HEK293T (cell line): Measurements from ENCODE around the gene FERD3L.

Experiments used
- CTCF ChIA-PET: fragments of 350-600 bp; formaldehyde crosslinking; extraction: SDS; loops from one replicate; lab custom pipeline; 2021; ENCODE audit warnings: antibody characterized with exemption, inconsistent platforms; lab: Yijun Ruan, JAX
- POLR2A ChIA-PET: fragments of 350-600 bp; formaldehyde crosslinking; extraction: SDS; loops from one replicate; lab custom pipeline; 2020; ENCODE audit warnings: antibody characterized with exemption, inconsistent platforms; lab: Yijun Ruan, JAX
- DNase-seq: peaks from one replicate; pipeline ENCODE4 v3.0.0; 2012; ENCODE audit warnings: mixed read lengths; ENCODE audit errors: extremely low spot score
- ARNT ChIP-seq: fragments of 450-650 bp; IDR thresholded peaks from 2 replicates; pipeline ENCODE4 v1.6.1; 2017; ENCODE audit warnings: mild to moderate bottlenecking
- BHLHE40 ChIP-seq: fragments of 450-650 bp; IDR thresholded peaks from 2 replicates; pipeline ENCODE4 v1.6.1; 2016; ENCODE audit warnings: mild to moderate bottlenecking, moderate library complexity, borderline replicate concordance
- CTBP1 ChIP-seq: fragments of 450-650 bp; IDR thresholded peaks from 2 replicates; pipeline ENCODE4 v1.6.1; 2016; ENCODE audit warnings: borderline replicate concordance
- ELF4 ChIP-seq: fragments of 450-650 bp; IDR thresholded peaks from 2 replicates; pipeline ENCODE4 v1.6.1; 2017; ENCODE audit warnings: antibody characterized with exemption
- FOXA1 ChIP-seq: fragments of 450-650 bp; IDR thresholded peaks from 2 replicates; pipeline ENCODE4 v1.6.1; 2016; ENCODE audit warnings: mild to moderate bottlenecking
- FOXK2 ChIP-seq: fragments of 450-650 bp; IDR thresholded peaks from 2 replicates; pipeline ENCODE4 v1.6.1; 2016; ENCODE audit warnings: mild to moderate bottlenecking
- FOXM1 ChIP-seq: fragments of 450-650 bp; IDR thresholded peaks from 2 replicates; pipeline ENCODE4 v1.6.1; 2017; ENCODE audit warnings: mild to moderate bottlenecking, borderline replicate concordance
- HDGF ChIP-seq: fragments of 450-650 bp; IDR thresholded peaks from 2 replicates; pipeline ENCODE4 v1.6.1; 2017; ENCODE audit warnings: antibody characterized with exemption, borderline replicate concordance
- L3MBTL2 ChIP-seq: fragments of 450-650 bp; conservative IDR thresholded peaks from 2 replicates; pipeline ENCODE4 v1.6.1; 2016; ENCODE audit warnings: mild to moderate bottlenecking
- LEF1 ChIP-seq: fragments of 450-650 bp; IDR thresholded peaks from 2 replicates; pipeline ENCODE4 v1.6.1; 2017; ENCODE audit warnings: mild to moderate bottlenecking, borderline replicate concordance
- NFRKB ChIP-seq: fragments of 450-650 bp; IDR thresholded peaks from 2 replicates; pipeline ENCODE4 v1.6.1; 2016; ENCODE audit warnings: mild to moderate bottlenecking, moderate library complexity
- SP1 ChIP-seq: fragments of 450-650 bp; IDR thresholded peaks from 2 replicates; pipeline ENCODE4 v1.6.1; 2017
- SUZ12 ChIP-seq: fragments of 450-650 bp; IDR thresholded peaks from 2 replicates; pipeline ENCODE4 v1.6.1; 2016; ENCODE audit warnings: mild to moderate bottlenecking
- TARDBP ChIP-seq: fragments of 450-650 bp; IDR thresholded peaks from 2 replicates; pipeline ENCODE4 v1.6.1; 2016
- ZNF384 ChIP-seq: fragments of 450-650 bp; IDR thresholded peaks from 2 replicates; pipeline ENCODE4 v1.6.1; 2016
- TF ChIP-seq, protein P1 (sequence below): fragments of 450-650 bp; IDR thresholded peaks from 2 replicates; pipeline ENCODE4 v1.6.1; 2016

FERD3L gene

DNA sequence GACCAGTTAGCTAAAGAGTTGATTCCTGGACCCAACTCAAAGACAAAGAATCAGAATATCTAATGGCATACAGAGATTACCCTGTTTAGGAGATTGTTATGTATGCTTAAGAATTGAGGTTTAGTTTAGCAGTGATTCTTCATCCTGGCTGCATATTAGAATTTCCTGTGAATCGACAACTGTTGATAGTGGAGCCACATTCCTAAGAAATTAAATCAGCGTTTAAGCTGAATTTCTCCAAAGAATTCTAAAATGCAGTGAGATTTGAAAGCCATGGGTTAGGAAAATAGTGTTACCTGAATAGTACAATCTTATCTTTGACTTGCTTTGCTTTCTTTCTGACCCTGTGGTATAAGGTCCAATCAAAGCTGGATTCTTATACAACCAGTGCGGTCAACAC, 16.4 kb upstream of the FERD3L start:
- ChIA-PET POLR2A (no interaction called here), CTCF (no interaction called here)

GRCh38 chr7:19146699-19147098, 1.5 kb upstream of the FERD3L start:
- TF ChIP-seq ZNF384 = no peak
- no peak for TF ChIP-seq TARDBP
- TF ChIP-seq FOXA1 = no peak
- no peak for TF ChIP-seq HDGF
- TF ChIP-seq L3MBTL2 = no peak
- TF ChIP-seq ELF4 = no peak
- no peak for TF ChIP-seq BHLHE40
- TF ChIP-seq CTBP1 = no peak
- TF ChIP-seq SUZ12 = no peak
- no peak for TF ChIP-seq NFRKB
- TF ChIP-seq, protein P1, sequence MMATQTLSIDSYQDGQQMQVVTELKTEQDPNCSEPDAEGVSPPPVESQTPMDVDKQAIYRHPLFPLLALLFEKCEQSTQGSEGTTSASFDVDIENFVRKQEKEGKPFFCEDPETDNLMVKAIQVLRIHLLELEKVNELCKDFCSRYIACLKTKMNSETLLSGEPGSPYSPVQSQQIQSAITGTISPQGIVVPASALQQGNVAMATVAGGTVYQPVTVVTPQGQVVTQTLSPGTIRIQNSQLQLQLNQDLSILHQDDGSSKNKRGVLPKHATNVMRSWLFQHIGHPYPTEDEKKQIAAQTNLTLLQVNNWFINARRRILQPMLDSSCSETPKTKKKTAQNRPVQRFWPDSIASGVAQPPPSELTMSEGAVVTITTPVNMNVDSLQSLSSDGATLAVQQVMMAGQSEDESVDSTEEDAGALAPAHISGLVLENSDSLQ = no peak
- TF ChIP-seq FOXK2 = no peak
- TF ChIP-seq ARNT = no peak
- no peak for TF ChIP-seq SP1
- TF ChIP-seq LEF1 = no peak
- TF ChIP-seq FOXM1 = no peak
- POLR2A ChIA-PET = no interaction called here
- CTCF ChIA-PET = no interaction called here
- DNase-seq = peak; percentile 11

More for the DNA sequence above, 16.4 kb upstream of the FERD3L start:
- no peak for DNase-seq
- no peak for TF ChIP-seq FOXM1
- no peak for TF ChIP-seq L3MBTL2
- TF ChIP-seq TARDBP = no peak
- TF ChIP-seq, protein P1 = no peak
- no peak for TF ChIP-seq SP1
- no peak for TF ChIP-seq BHLHE40
- TF ChIP-seq FOXA1 = no peak
- TF ChIP-seq ELF4 = no peak
- no peak for TF ChIP-seq HDGF
- TF ChIP-seq ZNF384 = no peak
- no peak for TF ChIP-seq FOXK2
- no peak for TF ChIP-seq NFRKB

DNA sequence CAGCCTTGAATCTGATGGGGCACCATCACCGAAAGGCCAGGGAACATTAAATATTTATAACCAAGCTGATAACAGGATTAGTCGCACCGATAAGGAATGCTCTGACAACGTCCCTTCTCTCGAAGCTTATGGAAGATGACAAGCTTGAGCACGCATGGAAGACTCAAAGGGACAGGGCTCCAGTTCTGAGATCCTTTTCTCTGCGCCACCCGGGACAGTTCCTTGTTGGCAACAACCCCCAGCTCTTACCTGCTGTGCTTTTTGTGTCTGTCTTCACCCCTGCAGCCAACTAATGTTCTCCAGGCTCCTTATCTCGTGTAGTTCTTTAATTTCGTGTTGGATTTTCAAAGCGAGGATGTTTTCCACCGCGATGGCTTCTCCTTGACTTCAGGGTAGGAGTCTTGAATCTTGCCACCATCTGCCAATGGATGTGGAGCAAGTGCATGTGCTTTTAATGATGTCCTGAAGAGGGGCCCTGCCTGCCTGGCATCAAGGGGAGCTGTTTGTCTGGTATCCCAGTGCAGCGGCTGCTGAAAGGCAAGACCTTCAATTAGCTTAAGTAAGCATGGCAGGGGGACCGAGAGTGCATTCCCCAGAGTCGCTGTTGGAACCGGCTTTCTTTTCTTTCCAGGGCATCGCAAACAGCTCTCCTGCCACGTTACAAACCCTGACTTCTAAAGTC, 354 bp upstream of the FERD3L start:
- no peak for TF ChIP-seq SP1
- TF ChIP-seq CTBP1 = no peak
- TF ChIP-seq SUZ12 = no peak
- no peak for TF ChIP-seq FOXK2
- no peak for TF ChIP-seq NFRKB
- TF ChIP-seq FOXA1 = no peak
- TF ChIP-seq, protein P1 = no peak
- TF ChIP-seq ARNT = no peak
- TF ChIP-seq L3MBTL2 = no peak
- no peak for TF ChIP-seq FOXM1
- TF ChIP-seq TARDBP = no peak
- ChIA-PET POLR2A (no interaction called here), CTCF (no interaction called here)
- no peak for DNase-seq

- POLR2A ChIA-PET = no interaction called here
- CTCF ChIA-PET = no interaction called here
- no peak for DNase-seq
- no peak for TF ChIP-seq HDGF
- no peak for TF ChIP-seq FOXK2
- no peak for TF ChIP-seq ARNT
- no peak for TF ChIP-seq ZNF384
- TF ChIP-seq NFRKB = no peak
- no peak for TF ChIP-seq BHLHE40
- no peak for TF ChIP-seq FOXM1
Measured at GRCh38 chr7:19143881-19144574, 1.2 kb downstream of the FERD3L start.

DNA sequence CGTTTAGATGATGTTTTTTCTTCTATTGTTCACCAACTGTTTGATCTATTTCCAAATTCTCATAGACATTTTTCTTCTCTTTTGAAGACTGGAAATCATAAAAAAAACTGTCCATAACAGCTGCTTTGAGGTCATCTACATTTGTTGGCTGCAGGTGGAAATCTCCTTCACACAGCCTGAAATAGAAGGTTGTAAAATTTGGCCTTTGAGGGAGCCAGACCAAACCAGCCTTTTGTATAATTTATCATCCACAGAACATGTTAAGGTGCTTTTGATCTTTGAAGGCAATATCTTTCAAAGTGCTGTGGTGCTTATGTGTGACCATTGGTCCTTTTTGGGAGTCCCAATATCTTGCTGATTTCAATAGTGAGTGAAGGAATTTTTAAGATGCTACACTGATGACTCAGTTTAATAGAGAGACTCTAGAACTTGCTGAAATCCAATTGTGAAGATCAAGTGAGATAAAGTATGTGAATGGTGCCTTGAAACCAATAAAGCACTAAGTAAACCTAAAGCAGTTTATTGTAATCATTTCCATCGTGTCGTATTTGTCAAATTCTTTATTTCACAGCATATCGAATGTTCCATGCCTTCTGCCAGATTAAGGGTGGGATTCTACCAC, 5.4 kb downstream of the FERD3L start:
- ChIA-PET CTCF (no interaction called here), POLR2A (no interaction called here)
- no peak for DNase-seq
- no peak for TF ChIP-seq BHLHE40
- no peak for TF ChIP-seq LEF1
- TF ChIP-seq ELF4 = no peak
- TF ChIP-seq TARDBP = no peak
- TF ChIP-seq HDGF = no peak
- TF ChIP-seq NFRKB = no peak
- TF ChIP-seq FOXM1 = no peak
- TF ChIP-seq SP1 = no peak

GRCh38 chr7:19133886-19134285, 11.3 kb downstream of the FERD3L start:
- ChIA-PET CTCF (no interaction called here), POLR2A (no interaction called here)
- no peak for DNase-seq
- TF ChIP-seq L3MBTL2 = no peak
- TF ChIP-seq LEF1 = no peak
- no peak for TF ChIP-seq ZNF384
- TF ChIP-seq BHLHE40 = no peak
- no peak for TF ChIP-seq FOXA1
- no peak for TF ChIP-seq NFRKB
- TF ChIP-seq TARDBP = no peak
- no peak for TF ChIP-seq FOXM1
